ENCODE results near the gene NBPF14. TPM values are rescaled to one million over a fixed set of nuclear protein-coding genes. Genes with fewer than 3 reads are reported as not detected.
"Not testable (repeated sequence)": the region's sequence is repeated elsewhere in the genome, so short reads cannot be mapped to it uniquely, and the experiment has no call there.

The NBPF14 gene
- 6.5 TPM for polyA plus RNA-seq (2013, experiment 1 of 2)
- polyA plus RNA-seq (2013, experiment 2 of 2): 6.6 TPM

DNA sequence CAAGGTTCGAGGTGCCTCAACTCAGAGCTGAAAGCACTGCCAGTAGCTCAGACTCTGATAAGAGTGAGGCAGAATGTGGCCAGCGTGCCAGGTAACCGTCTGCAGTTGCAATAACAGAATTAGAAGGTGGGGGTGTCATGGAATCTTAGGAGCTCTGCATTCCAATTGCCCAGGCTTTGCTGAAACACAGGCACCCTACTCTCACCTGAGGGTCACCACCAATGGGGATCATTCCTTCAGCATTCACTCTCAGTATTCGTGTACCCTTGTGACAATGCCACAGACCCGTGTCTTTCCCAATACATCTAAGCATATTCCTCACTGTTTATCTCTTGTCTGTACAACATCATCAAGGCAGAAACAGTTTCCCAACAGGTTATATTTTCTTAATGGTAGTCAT lies at the start of gene NBPF14:
Gene NBPF14, minus strand, starts transcription at position 101 of the 400 bp plus-strand sequence. CDS start 294 bp downstream, outside the sequence.
- H3K14ac ChIP-seq (ENCODE audit: low read length in 2 of 2); H3K4me3 ChIP-seq (ENCODE audit: insufficient read depth in 1 of 2, low read depth in 1 of 2, low read length in 2 of 2); H2BK15ac ChIP-seq (ENCODE audit: low read depth, poor library complexity, severe bottlenecking); H2BK12ac ChIP-seq (ENCODE audit: low read length in 2 of 2); H4K91ac ChIP-seq (ENCODE audit: low read length); H3K23ac ChIP-seq (ENCODE audit: low read length in 2 of 2); H3K4me2 ChIP-seq (ENCODE audit: low read length, poor library complexity, severe bottlenecking); H3K4me1 ChIP-seq (ENCODE audit: control insufficient read depth, insufficient read depth, low read depth, low read length); H3K27ac ChIP-seq (ENCODE audit: low read length, poor library complexity, severe bottlenecking); H2AK5ac ChIP-seq (ENCODE audit: low read length, severe bottlenecking); H3K79me1 ChIP-seq (replicated peaks; ENCODE audit: low read length, poor library complexity, severe bottlenecking); H3K4ac ChIP-seq (ENCODE audit: low read depth in 1 of 2, low read length in 2 of 2); H3K9me3 ChIP-seq (ENCODE audit: control insufficient read depth, low read length); H3K9ac ChIP-seq (ENCODE audit: low read length); H3K18ac ChIP-seq (ENCODE audit: low read depth in 1 of 2, low read length in 2 of 2); H2BK120ac ChIP-seq (ENCODE audit: low read depth, low read length); H2AFZ ChIP-seq (ENCODE audit: low read depth, low read length); H3K36me3 ChIP-seq (ENCODE audit: control insufficient read depth in 1 of 2, insufficient read depth in 2 of 2, low read depth in 1 of 2, low read length in 2 of 2); H2BK5ac ChIP-seq (ENCODE audit: low read depth, low read length, poor library complexity, severe bottlenecking); H3K27me3 ChIP-seq (ENCODE audit: control insufficient read depth in 1 of 2, insufficient read depth in 1 of 2, low read length in 2 of 2); DNase-seq; H4K8ac ChIP-seq (ENCODE audit: low read length): not testable (repeated sequence)
- WGBS: no CpG with 5 or more reads among the region's 5 CpGs

DNA sequence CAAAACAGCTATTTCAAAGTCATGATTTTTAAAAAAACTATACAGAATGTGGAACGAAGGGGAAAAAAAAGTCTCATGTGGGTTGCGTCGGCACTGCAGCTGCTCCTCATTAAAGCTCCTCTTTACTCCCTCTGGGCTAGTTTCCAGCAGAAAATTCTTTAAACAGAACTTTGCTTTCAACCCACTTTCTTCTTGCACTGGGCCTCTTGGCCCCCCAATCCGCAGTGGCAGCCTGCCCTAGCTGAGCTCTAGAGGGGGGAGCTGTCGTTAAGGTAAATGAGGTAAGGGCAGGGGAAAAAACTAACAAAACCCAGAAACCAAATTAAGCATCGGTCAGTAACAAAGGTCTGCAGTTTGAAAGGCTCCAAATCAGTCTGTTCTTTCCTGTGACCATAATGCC lies 29.6 kb upstream of the NBPF14 start:
- not testable (repeated sequence) for H2BK15ac ChIP-seq (ENCODE audit: low read depth, poor library complexity, severe bottlenecking); H3K14ac ChIP-seq (ENCODE audit: low read length in 2 of 2); H2BK120ac ChIP-seq (ENCODE audit: low read depth, low read length); H3K4me3 ChIP-seq (ENCODE audit: insufficient read depth in 1 of 2, low read depth in 1 of 2, low read length in 2 of 2); H3K4ac ChIP-seq (ENCODE audit: low read depth in 1 of 2, low read length in 2 of 2); DNase-seq; H3K9ac ChIP-seq (ENCODE audit: low read length); H3K9me3 ChIP-seq (ENCODE audit: control insufficient read depth, low read length); H3K18ac ChIP-seq (ENCODE audit: low read depth in 1 of 2, low read length in 2 of 2); H2AK5ac ChIP-seq (ENCODE audit: low read length, severe bottlenecking); H3K27me3 ChIP-seq (ENCODE audit: control insufficient read depth in 1 of 2, insufficient read depth in 1 of 2, low read length in 2 of 2); H3K4me2 ChIP-seq (ENCODE audit: low read length, poor library complexity, severe bottlenecking); H2BK12ac ChIP-seq (ENCODE audit: low read length in 2 of 2); H3K36me3 ChIP-seq (ENCODE audit: control insufficient read depth in 1 of 2, insufficient read depth in 2 of 2, low read depth in 1 of 2, low read length in 2 of 2); H3K23ac ChIP-seq (ENCODE audit: low read length in 2 of 2); H4K8ac ChIP-seq (ENCODE audit: low read length); H2BK5ac ChIP-seq (ENCODE audit: low read depth, low read length, poor library complexity, severe bottlenecking); H3K27ac ChIP-seq (ENCODE audit: low read length, poor library complexity, severe bottlenecking); H4K91ac ChIP-seq (ENCODE audit: low read length); H2AFZ ChIP-seq (ENCODE audit: low read depth, low read length); H3K4me1 ChIP-seq (ENCODE audit: control insufficient read depth, insufficient read depth, low read depth, low read length); H3K79me1 ChIP-seq (replicated peaks; ENCODE audit: low read length, poor library complexity, severe bottlenecking)
- no CpG with 5 or more reads among the region's 6 CpGs for WGBS

- H3K4me2 ChIP-seq (ENCODE audit: low read length, poor library complexity, severe bottlenecking); H3K79me1 ChIP-seq (replicated peaks; ENCODE audit: low read length, poor library complexity, severe bottlenecking); H4K91ac ChIP-seq (ENCODE audit: low read length); DNase-seq; H2BK12ac ChIP-seq (ENCODE audit: low read length in 2 of 2); H3K23ac ChIP-seq (ENCODE audit: low read length in 2 of 2); H3K27ac ChIP-seq (ENCODE audit: low read length, poor library complexity, severe bottlenecking); H2BK120ac ChIP-seq (ENCODE audit: low read depth, low read length); H3K4ac ChIP-seq (ENCODE audit: low read depth in 1 of 2, low read length in 2 of 2); H3K9me3 ChIP-seq (ENCODE audit: control insufficient read depth, low read length); H3K4me1 ChIP-seq (ENCODE audit: control insufficient read depth, insufficient read depth, low read depth, low read length); H2BK5ac ChIP-seq (ENCODE audit: low read depth, low read length, poor library complexity, severe bottlenecking); H3K4me3 ChIP-seq (ENCODE audit: insufficient read depth in 1 of 2, low read depth in 1 of 2, low read length in 2 of 2); H2AK5ac ChIP-seq (ENCODE audit: low read length, severe bottlenecking); H4K8ac ChIP-seq (ENCODE audit: low read length); H2BK15ac ChIP-seq (ENCODE audit: low read depth, poor library complexity, severe bottlenecking); H3K14ac ChIP-seq (ENCODE audit: low read length in 2 of 2); H3K9ac ChIP-seq (ENCODE audit: low read length); H3K36me3 ChIP-seq (ENCODE audit: control insufficient read depth in 1 of 2, insufficient read depth in 2 of 2, low read depth in 1 of 2, low read length in 2 of 2); H3K18ac ChIP-seq (ENCODE audit: low read depth in 1 of 2, low read length in 2 of 2); H2AFZ ChIP-seq (ENCODE audit: low read depth, low read length); H3K27me3 ChIP-seq (ENCODE audit: control insufficient read depth in 1 of 2, insufficient read depth in 1 of 2, low read length in 2 of 2): not testable (repeated sequence)
- WGBS: no CpG with 5 or more reads among the region's 1 CpG
Measured at GRCh38 chr1:148618216-148618615, 22.4 kb upstream of the NBPF14 start.

DNA sequence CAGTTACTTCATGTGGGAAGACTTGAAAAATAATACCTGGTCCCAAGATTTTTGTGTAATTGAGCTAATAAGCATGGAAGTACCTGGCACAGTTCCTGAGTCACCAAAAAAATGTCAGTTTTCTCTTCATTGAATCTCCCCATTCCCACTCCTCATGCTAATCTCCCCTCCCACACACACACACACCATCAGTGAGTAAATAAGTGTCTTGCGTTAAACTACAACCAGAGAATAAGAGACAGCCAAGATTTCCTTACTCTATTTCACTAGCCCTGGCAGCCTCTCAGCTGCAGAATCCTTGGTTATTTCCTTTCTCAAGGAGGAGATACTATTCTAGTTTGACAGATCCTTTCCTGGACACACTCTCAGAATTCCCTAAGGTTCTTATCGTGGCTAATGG lies 9.5 kb upstream of the NBPF14 start:
- H2BK5ac ChIP-seq (ENCODE audit: low read depth, low read length, poor library complexity, severe bottlenecking): not testable (repeated sequence)
- no CpG with 5 or more reads among the region's 2 CpGs for WGBS

More for the DNA sequence above, 9.5 kb upstream of the NBPF14 start:
- H2AK5ac ChIP-seq (ENCODE audit: low read length, severe bottlenecking); H4K8ac ChIP-seq (ENCODE audit: low read length); H3K9ac ChIP-seq (ENCODE audit: low read length); H3K27me3 ChIP-seq (ENCODE audit: control insufficient read depth in 1 of 2, insufficient read depth in 1 of 2, low read length in 2 of 2); H2BK120ac ChIP-seq (ENCODE audit: low read depth, low read length); H2AFZ ChIP-seq (ENCODE audit: low read depth, low read length); H3K27ac ChIP-seq (ENCODE audit: low read length, poor library complexity, severe bottlenecking); H3K9me3 ChIP-seq (ENCODE audit: control insufficient read depth, low read length); H3K14ac ChIP-seq (ENCODE audit: low read length in 2 of 2); H3K23ac ChIP-seq (ENCODE audit: low read length in 2 of 2); H3K4me2 ChIP-seq (ENCODE audit: low read length, poor library complexity, severe bottlenecking); H3K4me3 ChIP-seq (ENCODE audit: insufficient read depth in 1 of 2, low read depth in 1 of 2, low read length in 2 of 2); H2BK12ac ChIP-seq (ENCODE audit: low read length in 2 of 2); H3K36me3 ChIP-seq (ENCODE audit: control insufficient read depth in 1 of 2, insufficient read depth in 2 of 2, low read depth in 1 of 2, low read length in 2 of 2); H2BK15ac ChIP-seq (ENCODE audit: low read depth, poor library complexity, severe bottlenecking); H3K79me1 ChIP-seq (replicated peaks; ENCODE audit: low read length, poor library complexity, severe bottlenecking); H3K4ac ChIP-seq (ENCODE audit: low read depth in 1 of 2, low read length in 2 of 2); H4K91ac ChIP-seq (ENCODE audit: low read length); H3K4me1 ChIP-seq (ENCODE audit: control insufficient read depth, insufficient read depth, low read depth, low read length): not testable (repeated sequence)
- peak overlapping the region in 1 of 2 experiments; percentile 24 for H3K18ac ChIP-seq (ENCODE audit: low read depth in 1 of 2, low read length in 2 of 2)
- DNase-seq: peak; percentile 0

Data from mesenchymal stem cell (in vitro differentiated cells and primary cell).